ENCODE results near the gene FAM184A. TPM values are rescaled to one million over a fixed set of nuclear protein-coding genes. Genes with fewer than 3 reads are reported as not detected.

FAM184A gene
- total and polyA plus RNA-seq, 9 of the 15 experiments (the other 6 are each of a cell fraction or from before 2014, with no cell fraction given): 6.4 to 18.7 (median 13.1) TPM

DNA sequence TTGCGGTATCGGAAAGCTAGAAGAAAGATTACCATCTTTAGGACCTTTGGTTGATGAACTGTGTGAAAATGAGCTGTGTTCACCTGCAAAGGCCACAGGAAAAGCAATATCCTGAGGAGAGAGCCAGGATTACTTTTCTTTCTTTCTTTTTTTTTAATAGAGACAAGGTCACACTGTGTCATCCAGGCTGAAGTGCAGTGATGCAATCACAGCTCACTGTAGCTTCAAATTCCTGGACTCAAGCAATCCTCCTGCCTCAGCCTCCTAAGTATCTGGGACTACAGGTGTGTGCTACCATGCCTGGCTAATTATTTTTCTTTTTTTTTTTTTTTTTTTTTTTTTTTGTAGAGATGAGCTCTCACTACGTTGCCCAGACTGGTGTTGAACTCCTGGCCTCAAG lies 17.2 kb downstream of the FAM184A start:
- in situ Hi-C loops (cut with MboI) (no loop called here), intact Hi-C loops (cut with micrococcal nuclease) (no loop called here)
- CTCF ChIA-PET (ENCODE audit: low intra/inter-chr PET ratio): no interaction called here
- H3K4me1 ChIP-seq (replicated peaks in 1 of 2; ENCODE audit: control insufficient read depth in 2 of 2, insufficient read depth in 2 of 2, low read length in 2 of 2): peaks cover 0 to 16% of the 10 kb centered on the region in 2 experiments; a peak in 2 of 5 replicates
- FAIRE-seq (no peak), ATAC-seq (peak; percentile 16; the same call in 1 of the 3 replicates), DNase-seq (ENCODE audit: extremely low read depth in 1 of 4, low spot score in 3 of 4) (no peak)
- H3K4me3 ChIP-seq: no peak overlapping the region
- H3K9ac ChIP-seq (ENCODE audit: insufficient read depth in 1 of 2, low read depth in 2 of 2, low read length in 2 of 2): no peak overlapping the region
- no peak overlapping the region for H2AFZ ChIP-seq (ENCODE audit: low read depth, low read length)
- WGBS (ENCODE audit: insufficient coverage, low coverage, missing lambda C conversion rate): 66% methylated on average over 3 of the region's 3 CpGs
- H3K79me2 ChIP-seq (ENCODE audit: control insufficient read depth, insufficient read depth, low read length): 0 out of 3 replicates have a peak, but pooled peaks cover 4% of the 10 kb centered on the region
- no peaks in the 10 kb centered on the region for H3K27me3 ChIP-seq (ENCODE audit: control insufficient read depth in 2 of 2, insufficient read depth in 2 of 2, low read length in 2 of 2)
- H3K9me1 ChIP-seq (ENCODE audit: control insufficient read depth, insufficient read depth, low read length): no peaks in the 10 kb centered on the region
- POLR2A ChIA-PET: interaction anchor here (0.5 to 2.9 kb wide), 7 partner anchors 9 to 87 kb away, joined by 3 to 9 read pairs (median 3); no protein-coding TSS in a partner anchor
- H3K36me3 ChIP-seq (ENCODE audit: control insufficient read depth, insufficient read depth, low read length): no peaks in the 10 kb centered on the region
- H4K20me1 ChIP-seq (replicated peaks; ENCODE audit: control insufficient read depth, insufficient read depth, low read length): no peaks in the 10 kb centered on the region
- H3K27ac ChIP-seq (ENCODE audit: extremely low read depth, low read depth, low read length): no peak overlapping the region
- peak overlapping the region; percentile 9; the same call in 1 of the 2 replicates for H3K4me2 ChIP-seq (ENCODE audit: insufficient read depth, low read length)
- BruUV-seq (replicated peaks): no TSS peak
- no peaks in the 10 kb centered on the region for H3K9me3 ChIP-seq (replicated peaks; ENCODE audit: control insufficient read depth, insufficient read depth, low read depth, low read length)
- TF ChIP-seq, protein P1, sequence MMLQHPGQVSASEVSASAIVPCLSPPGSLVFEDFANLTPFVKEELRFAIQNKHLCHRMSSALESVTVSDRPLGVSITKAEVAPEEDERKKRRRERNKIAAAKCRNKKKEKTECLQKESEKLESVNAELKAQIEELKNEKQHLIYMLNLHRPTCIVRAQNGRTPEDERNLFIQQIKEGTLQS (IDR thresholded peaks at IDR 0.05): peak; percentile 79
- TF ChIP-seq, protein P1 (CRISPR knock-in tag; conservative IDR thresholded peaks at IDR 0.05): no peak
- TF ChIP-seq, protein P2, sequence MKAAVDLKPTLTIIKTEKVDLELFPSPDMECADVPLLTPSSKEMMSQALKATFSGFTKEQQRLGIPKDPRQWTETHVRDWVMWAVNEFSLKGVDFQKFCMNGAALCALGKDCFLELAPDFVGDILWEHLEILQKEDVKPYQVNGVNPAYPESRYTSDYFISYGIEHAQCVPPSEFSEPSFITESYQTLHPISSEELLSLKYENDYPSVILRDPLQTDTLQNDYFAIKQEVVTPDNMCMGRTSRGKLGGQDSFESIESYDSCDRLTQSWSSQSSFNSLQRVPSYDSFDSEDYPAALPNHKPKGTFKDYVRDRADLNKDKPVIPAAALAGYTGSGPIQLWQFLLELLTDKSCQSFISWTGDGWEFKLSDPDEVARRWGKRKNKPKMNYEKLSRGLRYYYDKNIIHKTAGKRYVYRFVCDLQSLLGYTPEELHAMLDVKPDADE (conservative IDR thresholded peaks at IDR 0.05; ENCODE audit: control insufficient read depth, low read depth, low read length): no peak
- TF ChIP-seq ZNF274 (IDR thresholded peaks at IDR 0.05; ENCODE audit: borderline replicate concordance, low read depth, low read length): no peak
- TF ChIP-seq MEIS2 (IDR thresholded peaks at IDR 0.05; ENCODE audit: partially characterized antibody): no peak
- TF ChIP-seq SMAD4 (CRISPR knock-in tag; conservative IDR thresholded peaks at IDR 0.05): no peak
- no peak for TF ChIP-seq ZNF830 (CRISPR knock-in tag; IDR thresholded peaks at IDR 0.05)
- TF ChIP-seq, protein P3, sequence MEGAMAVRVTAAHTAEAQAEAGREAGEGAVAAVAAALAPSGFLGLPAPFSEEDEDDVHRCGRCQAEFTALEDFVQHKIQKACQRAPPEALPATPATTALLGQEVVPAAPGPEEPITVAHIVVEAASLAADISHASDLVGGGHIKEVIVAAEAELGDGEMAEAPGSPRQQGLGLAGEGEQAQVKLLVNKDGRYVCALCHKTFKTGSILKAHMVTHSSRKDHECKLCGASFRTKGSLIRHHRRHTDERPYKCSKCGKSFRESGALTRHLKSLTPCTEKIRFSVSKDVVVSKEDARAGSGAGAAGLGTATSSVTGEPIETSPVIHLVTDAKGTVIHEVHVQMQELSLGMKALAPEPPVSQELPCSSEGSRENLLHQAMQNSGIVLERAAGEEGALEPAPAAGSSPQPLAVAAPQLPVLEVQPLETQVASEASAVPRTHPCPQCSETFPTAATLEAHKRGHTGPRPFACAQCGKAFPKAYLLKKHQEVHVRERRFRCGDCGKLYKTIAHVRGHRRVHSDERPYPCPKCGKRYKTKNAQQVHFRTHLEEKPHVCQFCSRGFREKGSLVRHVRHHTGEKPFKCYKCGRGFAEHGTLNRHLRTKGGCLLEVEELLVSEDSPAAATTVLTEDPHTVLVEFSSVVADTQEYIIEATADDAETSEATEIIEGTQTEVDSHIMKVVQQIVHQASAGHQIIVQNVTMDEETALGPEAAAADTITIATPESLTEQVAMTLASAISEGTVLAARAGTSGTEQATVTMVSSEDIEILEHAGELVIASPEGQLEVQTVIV (CRISPR knock-in tag; IDR thresholded peaks at IDR 0.05; ENCODE audit: borderline replicate concordance): no peak
- no peak for TF ChIP-seq NCOA1 (IDR thresholded peaks at IDR 0.05; ENCODE audit: low read depth)
- TF ChIP-seq, protein P4, sequence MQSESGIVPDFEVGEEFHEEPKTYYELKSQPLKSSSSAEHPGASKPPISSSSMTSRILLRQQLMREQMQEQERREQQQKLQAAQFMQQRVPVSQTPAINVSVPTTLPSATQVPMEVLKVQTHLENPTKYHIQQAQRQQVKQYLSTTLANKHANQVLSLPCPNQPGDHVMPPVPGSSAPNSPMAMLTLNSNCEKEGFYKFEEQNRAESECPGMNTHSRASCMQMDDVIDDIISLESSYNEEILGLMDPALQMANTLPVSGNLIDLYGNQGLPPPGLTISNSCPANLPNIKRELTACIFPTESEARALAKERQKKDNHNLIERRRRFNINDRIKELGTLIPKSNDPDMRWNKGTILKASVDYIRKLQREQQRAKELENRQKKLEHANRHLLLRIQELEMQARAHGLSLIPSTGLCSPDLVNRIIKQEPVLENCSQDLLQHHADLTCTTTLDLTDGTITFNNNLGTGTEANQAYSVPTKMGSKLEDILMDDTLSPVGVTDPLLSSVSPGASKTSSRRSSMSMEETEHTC (IDR thresholded peaks at IDR 0.05): no peak
- TF ChIP-seq, protein P5, sequence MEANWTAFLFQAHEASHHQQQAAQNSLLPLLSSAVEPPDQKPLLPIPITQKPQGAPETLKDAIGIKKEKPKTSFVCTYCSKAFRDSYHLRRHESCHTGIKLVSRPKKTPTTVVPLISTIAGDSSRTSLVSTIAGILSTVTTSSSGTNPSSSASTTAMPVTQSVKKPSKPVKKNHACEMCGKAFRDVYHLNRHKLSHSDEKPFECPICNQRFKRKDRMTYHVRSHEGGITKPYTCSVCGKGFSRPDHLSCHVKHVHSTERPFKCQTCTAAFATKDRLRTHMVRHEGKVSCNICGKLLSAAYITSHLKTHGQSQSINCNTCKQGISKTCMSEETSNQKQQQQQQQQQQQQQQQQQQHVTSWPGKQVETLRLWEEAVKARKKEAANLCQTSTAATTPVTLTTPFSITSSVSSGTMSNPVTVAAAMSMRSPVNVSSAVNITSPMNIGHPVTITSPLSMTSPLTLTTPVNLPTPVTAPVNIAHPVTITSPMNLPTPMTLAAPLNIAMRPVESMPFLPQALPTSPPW (CRISPR knock-in tag; IDR thresholded peaks at IDR 0.05): no peak
- TF ChIP-seq ZNF354B (CRISPR knock-in tag; IDR thresholded peaks at IDR 0.05): no peak
- TF ChIP-seq PPARD (CRISPR knock-in tag; IDR thresholded peaks at IDR 0.05): no peak
- TF ChIP-seq ARID1B (IDR thresholded peaks at IDR 0.05): no peak
- no peak for TF ChIP-seq DNMT1 (IDR thresholded peaks at IDR 0.05)
- no peak for TF ChIP-seq TAL1 (IDR thresholded peaks at IDR 0.05)
- TF ChIP-seq ZNF224 (CRISPR knock-in tag; IDR thresholded peaks at IDR 0.05): no peak

Measured in K562 (cell line).